AG04450 (cell line): ENCODE data around the gene ZNHIT6. TPM values are rescaled to one million over a fixed set of nuclear protein-coding genes. Genes with fewer than 3 reads are reported as not detected.
"Not testable (repeated sequence)": the region's sequence is repeated elsewhere in the genome, so short reads cannot be mapped to it uniquely, and the experiment has no call there.

Experiments used
- CTCF ChIA-PET: fragments of 300-600, 350-600 bp; formaldehyde crosslinking; extraction: SDS; loops from one replicate; lab custom pipeline; 2022; ENCODE audit warnings: antibody characterized with exemption, inconsistent platforms; lab: Charles Lee
- POLR2A ChIA-PET: fragments of 350-600 bp; formaldehyde crosslinking; extraction: SDS; loops from one replicate; lab custom pipeline; 2021; ENCODE audit warnings: antibody characterized with exemption, inconsistent platforms; lab: Yijun Ruan, JAX
- DNase-seq: peaks from one replicate; pipeline ENCODE4 v3.0.0-alpha.2; 2011; ENCODE audit warnings: low read depth, low spot score
- H3K27ac ChIP-seq: one replicate; pipeline ENCODE4 v1.5.1; 2012; ENCODE audit warnings: low read depth, low read length, control low read depth
- H3K27me3 ChIP-seq: one replicate; pipeline ENCODE4 v1.6.0; 2012; ENCODE audit warnings: low read length; ENCODE audit not compliant: control insufficient read depth, insufficient read depth
- H3K4me3 ChIP-seq: 2 replicates; pipeline ENCODE4 v1.5.1; 2011; ENCODE audit warnings: mild to moderate bottlenecking, low read depth, low read length, control low read depth
- H3K9me3 ChIP-seq: 2 replicates; pipeline ENCODE4 v1.5.1; 2012; ENCODE audit warnings: low read length; ENCODE audit not compliant: control insufficient read depth, insufficient read depth
- CTCF ChIP-seq: IDR thresholded peaks from 2 replicates; pipeline ENCODE4 v1.5.1; 2011; ENCODE audit warnings: low read depth, low read length, control low read depth, inconsistent platforms
- polyA plus RNA-seq: library from polyadenylated mRNA; depleted of rRNA; stranded (reverse); fragments of >200 nt; gene quantifications from 2 replicates; pipeline ENCODE4 v1.2.3, GENCODE V29; 2011

Gene ZNHIT6
- polyA plus RNA-seq, 1 experiment, result 19.2 TPM

- DNase-seq, result not testable (repeated sequence)
These were observed 68.3 kb downstream of the ZNHIT6 start for GRCh38 chr1:85639920-85640319.

GRCh38 chr1:85638412-85638811, 69.8 kb downstream of the ZNHIT6 start:
- H3K9me3 ChIP-seq, result peaks cover 7% of the 10 kb centered on the region
- H3K27me3 ChIP-seq, result no peaks in the 10 kb centered on the region
- DNase-seq, result no peak
- POLR2A ChIA-PET, result no interaction called here
- CTCF ChIA-PET, result no interaction called here
- H3K4me3 ChIP-seq, result no peak overlapping the region
- no peak overlapping the region for H3K27ac ChIP-seq
- TF ChIP-seq CTCF, result no peak

More at GRCh38 chr1:85639920-85640319, 68.3 kb downstream of the ZNHIT6 start:
- H3K9me3 ChIP-seq, H3K27ac ChIP-seq, H3K27me3 ChIP-seq, CTCF ChIA-PET, H3K4me3 ChIP-seq: not testable (repeated sequence)
- POLR2A ChIA-PET, result interaction anchor here (0.7 kb wide), 1 partner anchor 59 kb away, joined by 3 read pairs; no protein-coding TSS in a partner anchor

GRCh38 chr1:85630493-85630892, 77.7 kb downstream of the ZNHIT6 start:
- CTCF ChIA-PET, result interaction anchor here (0.8 to 2.4 kb wide), 4 partner anchors 23 to 322 kb away, joined by 3 to 18 read pairs (median 4); no protein-coding TSS in a partner anchor
- POLR2A ChIA-PET, result no interaction called here
- Histone ChIP-seq H3K4me3 (no peak overlapping the region), H3K27ac (no peak overlapping the region), H3K27me3 (no peaks in the 10 kb centered on the region), H3K9me3 (no peaks in the 10 kb centered on the region)
- no peak for DNase-seq
- TF ChIP-seq CTCF, result no peak

GRCh38 chr1:85629532-85629920, 78.7 kb downstream of the ZNHIT6 start:
- DNase-seq, result no peak
- H3K9me3 ChIP-seq, result no peaks in the 10 kb centered on the region
- POLR2A ChIA-PET, result interaction anchor here (0.6 to 3.1 kb wide), 13 partner anchors 12 to 498 kb away, joined by 3 to 88 read pairs (median 5); partner anchors contain the start of genes CCN1 and ZNHIT6
- TF ChIP-seq CTCF, result no peak
- peak overlapping the region; percentile 94 for H3K27ac ChIP-seq
- CTCF ChIA-PET, result interaction anchor here (0.6 to 2.4 kb wide), 5 partner anchors 33 to 321 kb away, joined by 3 to 18 read pairs (median 4); no protein-coding TSS in a partner anchor
- H3K4me3 ChIP-seq, result peak overlapping the region; percentile 40
- no peaks in the 10 kb centered on the region for H3K27me3 ChIP-seq

GRCh38 chr1:85628791-85629531, 79.3 kb downstream of the ZNHIT6 start:
- H3K27ac ChIP-seq, result peak overlapping the region; percentile 94
- no peaks in the 10 kb centered on the region for H3K9me3 ChIP-seq
- no peak for TF ChIP-seq CTCF
- DNase-seq, result peak; percentile 92
- ChIA-PET POLR2A (interaction anchor here (0.6 to 3.1 kb wide), 20 partner anchors 8 to 781 kb away, joined by 3 to 88 read pairs (median 5); partner anchors contain the start of genes BCL10, CCN1 and ZNHIT6), CTCF (interaction anchor here (0.6 to 2.4 kb wide), 5 partner anchors 11 to 321 kb away, joined by 3 to 18 read pairs (median 4); no protein-coding TSS in a partner anchor)
- H3K4me3 ChIP-seq, result peak overlapping the region; percentile 40
- H3K27me3 ChIP-seq, result no peaks in the 10 kb centered on the region
